HepG2 (cell line): ENCODE measurements around the gene ANKIB1. TPM values are rescaled to one million over a fixed set of nuclear protein-coding genes. Genes with fewer than 3 reads are reported as not detected.

Experiments used
- CC2D1A ChIP-seq: sonication (generic); formaldehyde crosslinking; IDR thresholded peaks from 2 replicates; pipeline ENCODE4 v1.8.1; 2023; ENCODE audit warnings: mild to moderate bottlenecking, missing genetic modification reagents
- FOSL2 ChIP-seq: sonication (generic); formaldehyde crosslinking; IDR thresholded peaks from 2 replicates; pipeline ENCODE4 v1.4.0; 2020; ENCODE audit warnings: missing genetic modification reagents
- KLF15 ChIP-seq: sonication (generic); formaldehyde crosslinking; IDR thresholded peaks from 2 replicates; pipeline ENCODE4 v1.8.1; 2023; ENCODE audit warnings: borderline replicate concordance, mild to moderate bottlenecking, inconsistent platforms, missing genetic modification reagents, mixed read lengths
- KLF9 ChIP-seq: IDR thresholded peaks from 2 replicates; pipeline ENCODE4 v1.6.1; 2016; ENCODE audit warnings: low read depth
- MAF1 ChIP-seq: sonication (generic); formaldehyde crosslinking; IDR thresholded peaks from 2 replicates; pipeline ENCODE4 v1.5.0; 2020; ENCODE audit warnings: missing genetic modification reagents, borderline replicate concordance
- NCOA1 ChIP-seq: sonication (generic); formaldehyde crosslinking; IDR thresholded peaks from 2 replicates; pipeline ENCODE4 v1.9.0; 2021; ENCODE audit warnings: missing genetic modification reagents
- SAP130 ChIP-seq: IDR thresholded peaks from 2 replicates; pipeline ENCODE4 v1.6.1; 2016; ENCODE audit warnings: low read depth
- TEAD2 ChIP-seq: sonication (generic); formaldehyde crosslinking; IDR thresholded peaks from 2 replicates; pipeline ENCODE4 v1.9.0; 2021; ENCODE audit warnings: missing genetic modification reagents
- ZBTB3 ChIP-seq: sonication (generic); formaldehyde crosslinking; IDR thresholded peaks from 2 replicates; pipeline ENCODE4 v1.4.0; 2020; ENCODE audit warnings: low read depth, mild to moderate bottlenecking, moderate library complexity, missing genetic modification reagents, borderline replicate concordance
- ZNF367 ChIP-seq: sonication (generic); formaldehyde crosslinking; IDR thresholded peaks from 2 replicates; pipeline ENCODE4 v1.4.0; 2020; ENCODE audit warnings: missing genetic modification reagents, borderline replicate concordance
- ZNF382 ChIP-seq: sonication (generic); formaldehyde crosslinking; IDR thresholded peaks from 2 replicates; pipeline ENCODE4 v1.5.0; 2020; ENCODE audit warnings: missing genetic modification reagents, mild to moderate bottlenecking, borderline replicate concordance
- ZNF629 ChIP-seq: sonication (generic); formaldehyde crosslinking; conservative IDR thresholded peaks from 2 replicates; pipeline ENCODE4 v1.5.0; 2020; ENCODE audit warnings: missing genetic modification reagents
- polyA plus RNA-seq, 8 experiments: library from polyadenylated mRNA; depleted of rRNA in 3 of 8; stranded (reverse) in 7 of 8; unstranded in 1 of 8; fragments of >200 nt; fragmentation: Illumina TruSeq in 4 of 8; extraction: Trizol in 4 of 8; gene quantifications; 2 replicates each; pipeline versions ENCODE4 v1.2.1 to v1.2.3, GENCODE V29; 2011 to 2016; ENCODE audit warnings: low read depth in 4 of 8, missing spikeins in 1 of 8, mixed read lengths in 1 of 8; ENCODE audit not compliant: insufficient read depth in 1 of 8
- total RNA-seq, 5 experiments: library from RNA; depleted of rRNA; stranded (reverse); fragments of >200 nt; fragmentation: Illumina TruSeq; extraction: Trizol; gene quantifications; 2 replicates each; pipeline ENCODE4 v1.2.3, GENCODE V29; 2016; ENCODE audit warnings: low read depth in 1 of 5
- TF ChIP-seq, protein P1 (sequence below), 2 experiments: IDR thresholded peaks; 2 replicates each; pipeline ENCODE4 v1.6.1; 2011 to 2012; ENCODE audit warnings: low read length in 2 of 2, borderline replicate concordance in 1 of 2, low read depth in 1 of 2, mild to moderate bottlenecking in 1 of 2, moderate library complexity in 1 of 2
- TF ChIP-seq, protein P2 (sequence below): sonication (generic); formaldehyde crosslinking; IDR thresholded peaks from 2 replicates; pipeline ENCODE4 v1.4.0; 2020; ENCODE audit warnings: missing genetic modification reagents
- TF ChIP-seq, protein P3 (sequence below): sonication (generic); formaldehyde crosslinking; IDR thresholded peaks from 2 replicates; pipeline ENCODE4 v1.9.0; 2021; ENCODE audit warnings: mild to moderate bottlenecking, missing genetic modification reagents
- TF ChIP-seq, protein P4 (sequence below): sonication (generic); formaldehyde crosslinking; IDR thresholded peaks from 2 replicates; pipeline ENCODE4 v1.4.0; 2020; ENCODE audit warnings: missing genetic modification reagents, mild to moderate bottlenecking, borderline replicate concordance

The ANKIB1 gene
- total and polyA plus RNA-seq, 2 of the 13 experiments (the other 11 are each of a cell fraction or from before 2014, with no cell fraction given): 28.7 to 29.6 TPM

DNA sequence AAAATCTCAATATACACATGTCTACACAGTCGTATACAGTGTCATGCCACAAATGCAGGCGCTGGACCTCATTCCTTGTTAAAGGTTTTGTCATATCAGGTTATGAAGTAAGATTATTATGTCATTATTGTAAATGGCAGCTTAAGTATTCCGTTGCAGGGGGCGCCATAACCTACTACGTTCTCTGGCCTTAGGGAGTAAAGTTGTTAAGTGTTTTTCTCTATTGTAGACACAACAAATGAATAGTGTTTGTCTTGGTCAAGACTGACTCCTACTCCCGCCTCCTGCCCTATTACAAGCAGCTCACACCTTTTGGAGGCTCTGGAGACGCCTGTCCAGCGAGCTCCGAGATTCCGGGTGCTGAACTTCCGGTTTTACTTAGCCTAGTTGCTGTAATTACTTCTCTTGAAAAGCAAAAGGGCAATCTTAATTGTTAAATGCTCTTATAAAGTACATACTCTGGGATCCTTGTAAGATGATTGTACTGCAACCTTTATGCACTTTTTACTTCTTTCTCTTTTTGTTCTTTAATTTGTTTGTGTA, 202.5 kb downstream of the ANKIB1 start (continued):
- TF ChIP-seq, protein P1, sequence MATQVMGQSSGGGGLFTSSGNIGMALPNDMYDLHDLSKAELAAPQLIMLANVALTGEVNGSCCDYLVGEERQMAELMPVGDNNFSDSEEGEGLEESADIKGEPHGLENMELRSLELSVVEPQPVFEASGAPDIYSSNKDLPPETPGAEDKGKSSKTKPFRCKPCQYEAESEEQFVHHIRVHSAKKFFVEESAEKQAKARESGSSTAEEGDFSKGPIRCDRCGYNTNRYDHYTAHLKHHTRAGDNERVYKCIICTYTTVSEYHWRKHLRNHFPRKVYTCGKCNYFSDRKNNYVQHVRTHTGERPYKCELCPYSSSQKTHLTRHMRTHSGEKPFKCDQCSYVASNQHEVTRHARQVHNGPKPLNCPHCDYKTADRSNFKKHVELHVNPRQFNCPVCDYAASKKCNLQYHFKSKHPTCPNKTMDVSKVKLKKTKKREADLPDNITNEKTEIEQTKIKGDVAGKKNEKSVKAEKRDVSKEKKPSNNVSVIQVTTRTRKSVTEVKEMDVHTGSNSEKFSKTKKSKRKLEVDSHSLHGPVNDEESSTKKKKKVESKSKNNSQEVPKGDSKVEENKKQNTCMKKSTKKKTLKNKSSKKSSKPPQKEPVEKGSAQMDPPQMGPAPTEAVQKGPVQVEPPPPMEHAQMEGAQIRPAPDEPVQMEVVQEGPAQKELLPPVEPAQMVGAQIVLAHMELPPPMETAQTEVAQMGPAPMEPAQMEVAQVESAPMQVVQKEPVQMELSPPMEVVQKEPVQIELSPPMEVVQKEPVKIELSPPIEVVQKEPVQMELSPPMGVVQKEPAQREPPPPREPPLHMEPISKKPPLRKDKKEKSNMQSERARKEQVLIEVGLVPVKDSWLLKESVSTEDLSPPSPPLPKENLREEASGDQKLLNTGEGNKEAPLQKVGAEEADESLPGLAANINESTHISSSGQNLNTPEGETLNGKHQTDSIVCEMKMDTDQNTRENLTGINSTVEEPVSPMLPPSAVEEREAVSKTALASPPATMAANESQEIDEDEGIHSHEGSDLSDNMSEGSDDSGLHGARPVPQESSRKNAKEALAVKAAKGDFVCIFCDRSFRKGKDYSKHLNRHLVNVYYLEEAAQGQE (IDR thresholded peaks at IDR 0.05; ENCODE audit: borderline replicate concordance in 1 of 2, low read depth in 1 of 2, low read length in 2 of 2): no peak
- TF ChIP-seq TEAD2 (CRISPR knock-in tag) (no peak), KLF9 (CRISPR knock-in tag) (no peak), ZBTB3 (CRISPR knock-in tag) (no peak), ZNF629 (CRISPR knock-in tag) (no peak), SAP130 (CRISPR knock-in tag) (peak; percentile 50), ZNF367 (CRISPR knock-in tag) (no peak), MAF1 (CRISPR knock-in tag) (no peak), NCOA1 (CRISPR knock-in tag) (no peak), CC2D1A (CRISPR knock-in tag) (0 out of 2 replicates have a peak, but pooled peaks have one; percentile 20), ZNF382 (CRISPR knock-in tag) (no peak), FOSL2 (CRISPR knock-in tag) (no peak), KLF15 (no peak)
- TF ChIP-seq, protein P2, sequence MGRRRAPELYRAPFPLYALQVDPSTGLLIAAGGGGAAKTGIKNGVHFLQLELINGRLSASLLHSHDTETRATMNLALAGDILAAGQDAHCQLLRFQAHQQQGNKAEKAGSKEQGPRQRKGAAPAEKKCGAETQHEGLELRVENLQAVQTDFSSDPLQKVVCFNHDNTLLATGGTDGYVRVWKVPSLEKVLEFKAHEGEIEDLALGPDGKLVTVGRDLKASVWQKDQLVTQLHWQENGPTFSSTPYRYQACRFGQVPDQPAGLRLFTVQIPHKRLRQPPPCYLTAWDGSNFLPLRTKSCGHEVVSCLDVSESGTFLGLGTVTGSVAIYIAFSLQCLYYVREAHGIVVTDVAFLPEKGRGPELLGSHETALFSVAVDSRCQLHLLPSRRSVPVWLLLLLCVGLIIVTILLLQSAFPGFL (CRISPR knock-in tag): no peak
- TF ChIP-seq, protein P3, sequence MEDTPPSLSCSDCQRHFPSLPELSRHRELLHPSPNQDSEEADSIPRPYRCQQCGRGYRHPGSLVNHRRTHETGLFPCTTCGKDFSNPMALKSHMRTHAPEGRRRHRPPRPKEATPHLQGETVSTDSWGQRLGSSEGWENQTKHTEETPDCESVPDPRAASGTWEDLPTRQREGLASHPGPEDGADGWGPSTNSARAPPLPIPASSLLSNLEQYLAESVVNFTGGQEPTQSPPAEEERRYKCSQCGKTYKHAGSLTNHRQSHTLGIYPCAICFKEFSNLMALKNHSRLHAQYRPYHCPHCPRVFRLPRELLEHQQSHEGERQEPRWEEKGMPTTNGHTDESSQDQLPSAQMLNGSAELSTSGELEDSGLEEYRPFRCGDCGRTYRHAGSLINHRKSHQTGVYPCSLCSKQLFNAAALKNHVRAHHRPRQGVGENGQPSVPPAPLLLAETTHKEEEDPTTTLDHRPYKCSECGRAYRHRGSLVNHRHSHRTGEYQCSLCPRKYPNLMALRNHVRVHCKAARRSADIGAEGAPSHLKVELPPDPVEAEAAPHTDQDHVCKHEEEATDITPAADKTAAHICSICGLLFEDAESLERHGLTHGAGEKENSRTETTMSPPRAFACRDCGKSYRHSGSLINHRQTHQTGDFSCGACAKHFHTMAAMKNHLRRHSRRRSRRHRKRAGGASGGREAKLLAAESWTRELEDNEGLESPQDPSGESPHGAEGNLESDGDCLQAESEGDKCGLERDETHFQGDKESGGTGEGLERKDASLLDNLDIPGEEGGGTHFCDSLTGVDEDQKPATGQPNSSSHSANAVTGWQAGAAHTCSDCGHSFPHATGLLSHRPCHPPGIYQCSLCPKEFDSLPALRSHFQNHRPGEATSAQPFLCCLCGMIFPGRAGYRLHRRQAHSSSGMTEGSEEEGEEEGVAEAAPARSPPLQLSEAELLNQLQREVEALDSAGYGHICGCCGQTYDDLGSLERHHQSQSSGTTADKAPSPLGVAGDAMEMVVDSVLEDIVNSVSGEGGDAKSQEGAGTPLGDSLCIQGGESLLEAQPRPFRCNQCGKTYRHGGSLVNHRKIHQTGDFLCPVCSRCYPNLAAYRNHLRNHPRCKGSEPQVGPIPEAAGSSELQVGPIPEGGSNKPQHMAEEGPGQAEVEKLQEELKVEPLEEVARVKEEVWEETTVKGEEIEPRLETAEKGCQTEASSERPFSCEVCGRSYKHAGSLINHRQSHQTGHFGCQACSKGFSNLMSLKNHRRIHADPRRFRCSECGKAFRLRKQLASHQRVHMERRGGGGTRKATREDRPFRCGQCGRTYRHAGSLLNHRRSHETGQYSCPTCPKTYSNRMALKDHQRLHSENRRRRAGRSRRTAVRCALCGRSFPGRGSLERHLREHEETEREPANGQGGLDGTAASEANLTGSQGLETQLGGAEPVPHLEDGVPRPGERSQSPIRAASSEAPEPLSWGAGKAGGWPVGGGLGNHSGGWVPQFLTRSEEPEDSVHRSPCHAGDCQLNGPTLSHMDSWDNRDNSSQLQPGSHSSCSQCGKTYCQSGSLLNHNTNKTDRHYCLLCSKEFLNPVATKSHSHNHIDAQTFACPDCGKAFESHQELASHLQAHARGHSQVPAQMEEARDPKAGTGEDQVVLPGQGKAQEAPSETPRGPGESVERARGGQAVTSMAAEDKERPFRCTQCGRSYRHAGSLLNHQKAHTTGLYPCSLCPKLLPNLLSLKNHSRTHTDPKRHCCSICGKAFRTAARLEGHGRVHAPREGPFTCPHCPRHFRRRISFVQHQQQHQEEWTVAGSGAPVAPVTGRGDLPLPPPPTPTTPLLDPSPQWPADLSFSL (CRISPR knock-in tag): no peak
- TF ChIP-seq, protein P4, sequence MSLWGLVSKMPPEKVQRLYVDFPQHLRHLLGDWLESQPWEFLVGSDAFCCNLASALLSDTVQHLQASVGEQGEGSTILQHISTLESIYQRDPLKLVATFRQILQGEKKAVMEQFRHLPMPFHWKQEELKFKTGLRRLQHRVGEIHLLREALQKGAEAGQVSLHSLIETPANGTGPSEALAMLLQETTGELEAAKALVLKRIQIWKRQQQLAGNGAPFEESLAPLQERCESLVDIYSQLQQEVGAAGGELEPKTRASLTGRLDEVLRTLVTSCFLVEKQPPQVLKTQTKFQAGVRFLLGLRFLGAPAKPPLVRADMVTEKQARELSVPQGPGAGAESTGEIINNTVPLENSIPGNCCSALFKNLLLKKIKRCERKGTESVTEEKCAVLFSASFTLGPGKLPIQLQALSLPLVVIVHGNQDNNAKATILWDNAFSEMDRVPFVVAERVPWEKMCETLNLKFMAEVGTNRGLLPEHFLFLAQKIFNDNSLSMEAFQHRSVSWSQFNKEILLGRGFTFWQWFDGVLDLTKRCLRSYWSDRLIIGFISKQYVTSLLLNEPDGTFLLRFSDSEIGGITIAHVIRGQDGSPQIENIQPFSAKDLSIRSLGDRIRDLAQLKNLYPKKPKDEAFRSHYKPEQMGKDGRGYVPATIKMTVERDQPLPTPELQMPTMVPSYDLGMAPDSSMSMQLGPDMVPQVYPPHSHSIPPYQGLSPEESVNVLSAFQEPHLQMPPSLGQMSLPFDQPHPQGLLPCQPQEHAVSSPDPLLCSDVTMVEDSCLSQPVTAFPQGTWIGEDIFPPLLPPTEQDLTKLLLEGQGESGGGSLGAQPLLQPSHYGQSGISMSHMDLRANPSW (CRISPR knock-in tag): no peak
